ENCODE measurements around the gene C17orf75. TPM values are rescaled to one million over a fixed set of nuclear protein-coding genes. Genes with fewer than 3 reads are reported as not detected.

The C17orf75 gene
- total and polyA plus RNA-seq, 2 experiments from 2014 or later: 35.9 to 43.3 TPM

GRCh38 chr17:32333187-32333586 is 8.8 kb downstream of the C17orf75 start:
- H3K4me1 ChIP-seq (ENCODE audit: insufficient read depth): no peaks in the 10 kb centered on the region
- no peaks in the 10 kb centered on the region for H3K79me2 ChIP-seq (replicated peaks; ENCODE audit: insufficient read depth)
- no peak for TF ChIP-seq ZNF331 (CRISPR knock-in tag; IDR thresholded peaks at IDR 0.05; ENCODE audit: low read depth)
- no peak for TF ChIP-seq CREB1 (CRISPR knock-in tag; IDR thresholded peaks at IDR 0.05; ENCODE audit: low read depth)
- no peak for TF ChIP-seq ZNF462 (CRISPR knock-in tag; IDR thresholded peaks at IDR 0.05)
- TF ChIP-seq, protein P1, sequence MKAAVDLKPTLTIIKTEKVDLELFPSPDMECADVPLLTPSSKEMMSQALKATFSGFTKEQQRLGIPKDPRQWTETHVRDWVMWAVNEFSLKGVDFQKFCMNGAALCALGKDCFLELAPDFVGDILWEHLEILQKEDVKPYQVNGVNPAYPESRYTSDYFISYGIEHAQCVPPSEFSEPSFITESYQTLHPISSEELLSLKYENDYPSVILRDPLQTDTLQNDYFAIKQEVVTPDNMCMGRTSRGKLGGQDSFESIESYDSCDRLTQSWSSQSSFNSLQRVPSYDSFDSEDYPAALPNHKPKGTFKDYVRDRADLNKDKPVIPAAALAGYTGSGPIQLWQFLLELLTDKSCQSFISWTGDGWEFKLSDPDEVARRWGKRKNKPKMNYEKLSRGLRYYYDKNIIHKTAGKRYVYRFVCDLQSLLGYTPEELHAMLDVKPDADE (IDR thresholded peaks at IDR 0.05): no peak
- TF ChIP-seq, protein P2, sequence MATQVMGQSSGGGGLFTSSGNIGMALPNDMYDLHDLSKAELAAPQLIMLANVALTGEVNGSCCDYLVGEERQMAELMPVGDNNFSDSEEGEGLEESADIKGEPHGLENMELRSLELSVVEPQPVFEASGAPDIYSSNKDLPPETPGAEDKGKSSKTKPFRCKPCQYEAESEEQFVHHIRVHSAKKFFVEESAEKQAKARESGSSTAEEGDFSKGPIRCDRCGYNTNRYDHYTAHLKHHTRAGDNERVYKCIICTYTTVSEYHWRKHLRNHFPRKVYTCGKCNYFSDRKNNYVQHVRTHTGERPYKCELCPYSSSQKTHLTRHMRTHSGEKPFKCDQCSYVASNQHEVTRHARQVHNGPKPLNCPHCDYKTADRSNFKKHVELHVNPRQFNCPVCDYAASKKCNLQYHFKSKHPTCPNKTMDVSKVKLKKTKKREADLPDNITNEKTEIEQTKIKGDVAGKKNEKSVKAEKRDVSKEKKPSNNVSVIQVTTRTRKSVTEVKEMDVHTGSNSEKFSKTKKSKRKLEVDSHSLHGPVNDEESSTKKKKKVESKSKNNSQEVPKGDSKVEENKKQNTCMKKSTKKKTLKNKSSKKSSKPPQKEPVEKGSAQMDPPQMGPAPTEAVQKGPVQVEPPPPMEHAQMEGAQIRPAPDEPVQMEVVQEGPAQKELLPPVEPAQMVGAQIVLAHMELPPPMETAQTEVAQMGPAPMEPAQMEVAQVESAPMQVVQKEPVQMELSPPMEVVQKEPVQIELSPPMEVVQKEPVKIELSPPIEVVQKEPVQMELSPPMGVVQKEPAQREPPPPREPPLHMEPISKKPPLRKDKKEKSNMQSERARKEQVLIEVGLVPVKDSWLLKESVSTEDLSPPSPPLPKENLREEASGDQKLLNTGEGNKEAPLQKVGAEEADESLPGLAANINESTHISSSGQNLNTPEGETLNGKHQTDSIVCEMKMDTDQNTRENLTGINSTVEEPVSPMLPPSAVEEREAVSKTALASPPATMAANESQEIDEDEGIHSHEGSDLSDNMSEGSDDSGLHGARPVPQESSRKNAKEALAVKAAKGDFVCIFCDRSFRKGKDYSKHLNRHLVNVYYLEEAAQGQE (IDR thresholded peaks at IDR 0.05; ENCODE audit: unreplicated experiment): no peak
- TF ChIP-seq JUNB (IDR thresholded peaks at IDR 0.05; ENCODE audit: unreplicated experiment): no peak
- TF ChIP-seq, protein P3, sequence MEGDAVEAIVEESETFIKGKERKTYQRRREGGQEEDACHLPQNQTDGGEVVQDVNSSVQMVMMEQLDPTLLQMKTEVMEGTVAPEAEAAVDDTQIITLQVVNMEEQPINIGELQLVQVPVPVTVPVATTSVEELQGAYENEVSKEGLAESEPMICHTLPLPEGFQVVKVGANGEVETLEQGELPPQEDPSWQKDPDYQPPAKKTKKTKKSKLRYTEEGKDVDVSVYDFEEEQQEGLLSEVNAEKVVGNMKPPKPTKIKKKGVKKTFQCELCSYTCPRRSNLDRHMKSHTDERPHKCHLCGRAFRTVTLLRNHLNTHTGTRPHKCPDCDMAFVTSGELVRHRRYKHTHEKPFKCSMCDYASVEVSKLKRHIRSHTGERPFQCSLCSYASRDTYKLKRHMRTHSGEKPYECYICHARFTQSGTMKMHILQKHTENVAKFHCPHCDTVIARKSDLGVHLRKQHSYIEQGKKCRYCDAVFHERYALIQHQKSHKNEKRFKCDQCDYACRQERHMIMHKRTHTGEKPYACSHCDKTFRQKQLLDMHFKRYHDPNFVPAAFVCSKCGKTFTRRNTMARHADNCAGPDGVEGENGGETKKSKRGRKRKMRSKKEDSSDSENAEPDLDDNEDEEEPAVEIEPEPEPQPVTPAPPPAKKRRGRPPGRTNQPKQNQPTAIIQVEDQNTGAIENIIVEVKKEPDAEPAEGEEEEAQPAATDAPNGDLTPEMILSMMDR (conservative IDR thresholded peaks at IDR 0.05; ENCODE audit: low read depth in 2 of 2): no peak
- TF ChIP-seq EZH2phosphoT487 (IDR thresholded peaks at IDR 0.05; ENCODE audit: unreplicated experiment): no peak
- no peak for TF ChIP-seq POLR2AphosphoS5 (IDR thresholded peaks at IDR 0.05; ENCODE audit: low read depth)
- TF ChIP-seq EZH2 (IDR thresholded peaks at IDR 0.05; ENCODE audit: low read depth, unreplicated experiment): no peak
- TF ChIP-seq NANOG (IDR thresholded peaks at IDR 0.05; ENCODE audit: borderline replicate concordance): no peak
- no peak for TF ChIP-seq ZNF114 (CRISPR knock-in tag; IDR thresholded peaks at IDR 0.05)
- no peak overlapping the region for H3K27ac Mint-ChIP-seq
- no peak overlapping the region for H3K27ac ChIP-seq (ENCODE audit: low read depth)
- no peak overlapping the region for H3K4me2 ChIP-seq
- no peaks in the 10 kb centered on the region for H3K9me3 Mint-ChIP-seq
- DNase-seq (ENCODE audit: low spot score): no peak
- H3K36me3 ChIP-seq (ENCODE audit: insufficient read depth): peaks cover 39% of the 10 kb centered on the region
- no peak for ATAC-seq
- H3K4me1 Mint-ChIP-seq: no peaks in the 10 kb centered on the region
- no peak overlapping the region for H3K4me3 Mint-ChIP-seq
- H3F3A ChIP-seq (replicated peaks; ENCODE audit: low read depth): peaks cover 5% of the 10 kb centered on the region; the same call in 1 of the 2 replicates
- H4K20me1 ChIP-seq (replicated peaks; ENCODE audit: insufficient read depth): no peaks in the 10 kb centered on the region; the same call in 1 of the 2 replicates
- H3K36me3 Mint-ChIP-seq (ENCODE audit: low read depth): peaks cover 43% of the 10 kb centered on the region
- no peaks in the 10 kb centered on the region for H3K27me3 Mint-ChIP-seq (ENCODE audit: insufficient read depth, low read depth, poor library complexity)
- H3K27me3 ChIP-seq (ENCODE audit: insufficient read depth): no peaks in the 10 kb centered on the region
- no peak overlapping the region for H3K4me3 ChIP-seq
- H3K9me2 ChIP-seq (ENCODE audit: insufficient read depth): no peaks in the 10 kb centered on the region
- H2AFZ ChIP-seq: no peak overlapping the region
